Neural progenitor cell (in vitro differentiated cells): ENCODE data around the gene GXYLT1.

Source experiments
- CTCF ChIP-seq: fragments of 200-600 bp; sonication (generic); IDR thresholded peaks from 2 replicates; pipeline ENCODE4 v1.5.1; 2017; ENCODE audit warnings: antibody characterized with exemption, mild to moderate bottlenecking
- EZH2 ChIP-seq: fragments of 200-600 bp; sonication (generic); IDR thresholded peaks from 2 replicates; pipeline ENCODE4 v1.6.1; 2017; ENCODE audit warnings: antibody characterized with exemption, mild to moderate bottlenecking, moderate library complexity

- no peak for TF ChIP-seq CTCF
- TF ChIP-seq EZH2, result no peak
Measured at GRCh38 chr12:42031847-42032564, 112.7 kb downstream of the GXYLT1 start.
